Thyroid gland (tissue), 4 donors: ENCODE measurements around the gene RERGL. TPM values are rescaled to one million over a fixed set of nuclear protein-coding genes. Genes with fewer than 3 reads are reported as not detected.

Experiments
- DNase-seq, 2 donors: peaks; one replicate each; pipeline ENCODE4 v3.0.0-alpha.2; 2019
- H3K27ac ChIP-seq, 3 donors: fragments of 200-600 bp; sonication (generic); 1 replicate in 2 of 3; 2 replicates in 1 of 3; pipeline ENCODE4 v1.5.1; 2016 to 2019; ENCODE audit warnings: mild to moderate bottlenecking in 1 of 3, moderate library complexity in 1 of 3
- H3K27me3 ChIP-seq: fragments of 200-600 bp; sonication (generic); one replicate; pipeline ENCODE4 v1.5.1; 2019
- H3K36me3 ChIP-seq, 2 donors: fragments of 200-600 bp; sonication (generic); one replicate each; pipeline ENCODE4 v1.5.1; 2016 to 2019
- H3K4me1 ChIP-seq, 2 donors: fragments of 200-600 bp; sonication (generic); one replicate each; pipeline ENCODE4 v1.5.1; 2017 to 2019
- H3K4me3 ChIP-seq, 3 donors: fragments of 200-600 bp; sonication (generic); replicated peaks in 1 of 3; 1 replicate in 2 of 3; 2 replicates in 1 of 3; pipeline ENCODE4 v1.5.1; 2016; ENCODE audit warnings: mild to moderate bottlenecking in 1 of 3
- H3K9me3 ChIP-seq: fragments of 200-600 bp; sonication (generic); one replicate; pipeline ENCODE4 v1.5.1; 2017
- CTCF ChIP-seq, 6 experiments: fragments of 200-600 bp in 3 of 6; fragments of 450-650 bp in 3 of 6; sonication (generic) in 3 of 6; IDR thresholded peaks; one replicate each; pipeline ENCODE4 v1.5.1; 2016 to 2019; ENCODE audit warnings: antibody characterized with exemption in 6 of 6, mild to moderate bottlenecking in 2 of 6, inconsistent platforms in 1 of 6, moderate library complexity in 1 of 6
- POLR2A ChIP-seq, 2 donors: fragments of 450-650 bp; IDR thresholded peaks; one replicate each; pipeline ENCODE4 v1.6.1; 2017; ENCODE audit warnings: antibody characterized with exemption in 2 of 2, mild to moderate bottlenecking in 2 of 2, moderate library complexity in 1 of 2
- WGBS, 2 donors: methylation state at CpG; one replicate each; pipeline ENCODE4 v1.1.5; 2017; 5-methylcytosine and 5-hydroxymethylcytosine counted together
- intact Hi-C: fragments of 100-400 bp; cut with DNase I; formaldehyde crosslinking; loops from one replicate; pipeline ENCODE4 v1.15.1; 2023
- total RNA-seq, 4 donors: library from RNA; depleted of rRNA; stranded (reverse); fragments of >200 nt; gene quantifications; one replicate each; pipeline ENCODE4 v1.2.3, GENCODE V29; 2016

Gene RERGL
- total RNA-seq, 4 donors from 2014 or later: 2.2 to 15.5 (median 4.8) TPM

GRCh38 chr12:18123707-18124106 lies 33.7 kb upstream of the RERGL start:
- no peak overlapping the region for H3K27ac ChIP-seq
- WGBS, 2 donors: 45 to 52% methylated on average over 5 of the region's 5 CpGs
- H3K36me3 ChIP-seq: no peaks in the 10 kb centered on the region
- no peaks in the 10 kb centered on the region for H3K9me3 ChIP-seq
- TF ChIP-seq CTCF (IDR thresholded peaks at IDR 0.05) (no peak), POLR2A (IDR thresholded peaks at IDR 0.05) (no peak)
- no peaks in the 10 kb centered on the region for H3K4me1 ChIP-seq
- DNase-seq: no peak
- intact Hi-C loops: no loop called here
- H3K4me3 ChIP-seq: no peak overlapping the region
- H3K27me3 ChIP-seq: no peaks in the 10 kb centered on the region

- intact Hi-C loops: no loop called here
- WGBS, 2 donors: 92 to 94% methylated on average over 1 of the region's 1 CpG
Measured at GRCh38 chr12:18120899-18121298, 30.9 kb upstream of the RERGL start.

GRCh38 chr12:18108611-18109010 lies 18.6 kb upstream of the RERGL start:
- TF ChIP-seq POLR2A (IDR thresholded peaks at IDR 0.05) (no peak), CTCF (IDR thresholded peaks at IDR 0.05) (no peak)
- 87 to 88% methylated on average over 4 of the region's 4 CpGs for WGBS, 2 donors
- H3K4me3 ChIP-seq: no peak overlapping the region

More at GRCh38 chr12:18120899-18121298, 30.9 kb upstream of the RERGL start:
- no peak for DNase-seq
- H3K27ac ChIP-seq: no peak overlapping the region
- H3K4me1 ChIP-seq: no peaks in the 10 kb centered on the region
- H3K9me3 ChIP-seq: no peaks in the 10 kb centered on the region
- no peaks in the 10 kb centered on the region for H3K36me3 ChIP-seq
- TF ChIP-seq POLR2A (IDR thresholded peaks at IDR 0.05) (no peak), CTCF (IDR thresholded peaks at IDR 0.05) (no peak)
- no peak overlapping the region for H3K4me3 ChIP-seq
- no peaks in the 10 kb centered on the region for H3K27me3 ChIP-seq

GRCh38 chr12:18103624-18104023 lies 13.6 kb upstream of the RERGL start:
- Histone ChIP-seq H3K27ac (no peak overlapping the region), H3K36me3 (no peaks in the 10 kb centered on the region), H3K4me3 (no peak overlapping the region), H3K4me1 (no peaks in the 10 kb centered on the region), H3K27me3 (no peaks in the 10 kb centered on the region), H3K9me3 (no peaks in the 10 kb centered on the region)
- intact Hi-C loops: no loop called here
- 93 to 94% methylated on average over 2 of the region's 2 CpGs for WGBS, 2 donors
- DNase-seq: no peak
- TF ChIP-seq POLR2A (IDR thresholded peaks at IDR 0.05) (no peak), CTCF (IDR thresholded peaks at IDR 0.05) (no peak)

More at GRCh38 chr12:18108611-18109010, 18.6 kb upstream of the RERGL start:
- Histone ChIP-seq H3K36me3 (no peaks in the 10 kb centered on the region), H3K27me3 (no peaks in the 10 kb centered on the region), H3K27ac (no peak overlapping the region), H3K9me3 (no peaks in the 10 kb centered on the region), H3K4me1 (no peaks in the 10 kb centered on the region)
- intact Hi-C loops: no loop called here
- no peak for DNase-seq

- no peaks in the 10 kb centered on the region for H3K9me3 ChIP-seq
- no peak for TF ChIP-seq CTCF (IDR thresholded peaks at IDR 0.05)
- H3K27me3 ChIP-seq: no peaks in the 10 kb centered on the region
- intact Hi-C loops: no loop called here
- H3K4me1 ChIP-seq: no peaks in the 10 kb centered on the region
- H3K27ac ChIP-seq: no peak overlapping the region
- 41 to 52% methylated on average over 2 of the region's 2 CpGs for WGBS, 2 donors
- no peak for DNase-seq
- H3K4me3 ChIP-seq: no peak overlapping the region
- no peaks in the 10 kb centered on the region for H3K36me3 ChIP-seq
Measured at GRCh38 chr12:18101043-18101442, 11.1 kb upstream of the RERGL start.
